Measurements from ENCODE around the gene OSMR.

OSMR gene

DNA sequence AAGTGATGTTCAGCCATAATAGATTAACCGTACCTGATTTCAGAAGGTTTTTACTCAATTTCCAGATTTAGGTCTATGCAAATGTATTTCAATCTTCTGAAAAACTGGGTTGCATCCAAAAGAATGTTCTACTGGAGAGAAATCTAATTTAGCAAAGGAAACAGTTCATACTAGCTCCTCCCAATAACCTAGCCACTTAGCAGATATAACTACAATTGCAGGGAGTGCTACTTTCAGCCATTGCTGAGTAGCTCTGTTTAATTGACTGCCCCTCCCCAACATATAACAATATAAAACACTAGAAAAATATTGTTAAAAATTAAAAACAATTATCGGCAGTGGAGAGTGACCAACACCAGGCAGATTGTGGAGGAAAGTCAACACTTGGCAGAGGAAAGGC lies 7.9 kb upstream of the OSMR start:
- no peaks in the 10 kb centered on the region for H4K20me1 ChIP-seq (ENCODE audit: insufficient read depth)
- H3K4me1 ChIP-seq (ENCODE audit: low read depth, poor library complexity, severe bottlenecking) = no peaks in the 10 kb centered on the region
- TF ChIP-seq, protein P1, sequence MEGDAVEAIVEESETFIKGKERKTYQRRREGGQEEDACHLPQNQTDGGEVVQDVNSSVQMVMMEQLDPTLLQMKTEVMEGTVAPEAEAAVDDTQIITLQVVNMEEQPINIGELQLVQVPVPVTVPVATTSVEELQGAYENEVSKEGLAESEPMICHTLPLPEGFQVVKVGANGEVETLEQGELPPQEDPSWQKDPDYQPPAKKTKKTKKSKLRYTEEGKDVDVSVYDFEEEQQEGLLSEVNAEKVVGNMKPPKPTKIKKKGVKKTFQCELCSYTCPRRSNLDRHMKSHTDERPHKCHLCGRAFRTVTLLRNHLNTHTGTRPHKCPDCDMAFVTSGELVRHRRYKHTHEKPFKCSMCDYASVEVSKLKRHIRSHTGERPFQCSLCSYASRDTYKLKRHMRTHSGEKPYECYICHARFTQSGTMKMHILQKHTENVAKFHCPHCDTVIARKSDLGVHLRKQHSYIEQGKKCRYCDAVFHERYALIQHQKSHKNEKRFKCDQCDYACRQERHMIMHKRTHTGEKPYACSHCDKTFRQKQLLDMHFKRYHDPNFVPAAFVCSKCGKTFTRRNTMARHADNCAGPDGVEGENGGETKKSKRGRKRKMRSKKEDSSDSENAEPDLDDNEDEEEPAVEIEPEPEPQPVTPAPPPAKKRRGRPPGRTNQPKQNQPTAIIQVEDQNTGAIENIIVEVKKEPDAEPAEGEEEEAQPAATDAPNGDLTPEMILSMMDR (conservative IDR thresholded peaks at IDR 0.05; ENCODE audit: low read depth, low read length) = no peak
- no peak overlapping the region for H3K27ac ChIP-seq
- H3K79me2 ChIP-seq (ENCODE audit: insufficient read depth, low read depth) = no peaks in the 10 kb centered on the region
- H3K36me3 ChIP-seq (ENCODE audit: insufficient read depth) = no peaks in the 10 kb centered on the region
- H3K27me3 ChIP-seq (ENCODE audit: insufficient read depth, low read depth) = no peaks in the 10 kb centered on the region
- no peak overlapping the region for H3K9ac ChIP-seq
- no peak overlapping the region for H2AFZ ChIP-seq (ENCODE audit: low read depth)
- H3K4me3 ChIP-seq (IDR thresholded peaks at IDR 0.05; ENCODE audit: insufficient read depth, low read depth, low read length) = no peak overlapping the region
- no peak overlapping the region for H3K4me2 ChIP-seq

GRCh38 chr5:38843665-38844064 lies 2.1 kb upstream of the OSMR start:
- H2AFZ ChIP-seq (ENCODE audit: low read depth) = no peak overlapping the region
- no peak overlapping the region for H3K9ac ChIP-seq
- H3K79me2 ChIP-seq (ENCODE audit: insufficient read depth, low read depth) = no peaks in the 10 kb centered on the region
- H4K20me1 ChIP-seq (ENCODE audit: insufficient read depth) = no peaks in the 10 kb centered on the region
- H3K4me3 ChIP-seq (IDR thresholded peaks at IDR 0.05; ENCODE audit: insufficient read depth, low read depth, low read length) = no peak overlapping the region
- no peaks in the 10 kb centered on the region for H3K36me3 ChIP-seq (ENCODE audit: insufficient read depth)
- H3K4me2 ChIP-seq = no peak overlapping the region
- no peaks in the 10 kb centered on the region for H3K4me1 ChIP-seq (ENCODE audit: low read depth, poor library complexity, severe bottlenecking)
- TF ChIP-seq, protein P1 (conservative IDR thresholded peaks at IDR 0.05; ENCODE audit: low read depth, low read length) = no peak
- no peak overlapping the region for H3K27ac ChIP-seq
- H3K27me3 ChIP-seq (ENCODE audit: insufficient read depth, low read depth) = no peaks in the 10 kb centered on the region

DNA sequence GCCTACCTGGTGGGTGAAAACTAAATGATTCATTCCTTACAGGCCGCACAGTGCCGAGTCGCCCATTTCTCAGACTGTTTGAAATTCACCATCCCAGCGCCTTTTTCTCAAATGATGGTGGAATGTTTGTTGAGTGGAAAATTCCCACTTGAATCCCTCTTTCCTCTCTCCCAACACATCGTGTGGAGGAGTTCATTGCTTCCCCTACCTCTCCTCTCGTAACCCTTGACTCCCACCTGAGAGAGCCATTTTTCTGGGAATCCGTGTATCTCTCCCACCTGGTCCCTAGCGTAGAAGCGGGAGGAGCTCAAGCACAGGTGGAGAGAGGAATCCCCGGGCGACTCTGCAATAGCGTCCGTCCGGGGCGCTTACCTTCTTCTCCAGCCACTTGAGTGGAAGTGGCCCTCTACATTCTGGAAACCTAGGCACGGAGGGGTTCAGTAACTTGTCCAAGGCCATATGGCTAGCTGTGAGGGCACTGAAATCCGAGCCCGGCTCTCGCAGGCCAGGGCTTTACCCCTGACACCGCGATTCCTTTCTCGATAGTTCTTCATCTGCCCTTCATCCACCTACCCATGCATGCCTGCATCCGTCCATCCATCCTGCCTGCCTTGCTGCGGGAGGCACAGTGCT lies 683 bp downstream of the OSMR start:
- H3K9ac ChIP-seq = no peak overlapping the region

DNA sequence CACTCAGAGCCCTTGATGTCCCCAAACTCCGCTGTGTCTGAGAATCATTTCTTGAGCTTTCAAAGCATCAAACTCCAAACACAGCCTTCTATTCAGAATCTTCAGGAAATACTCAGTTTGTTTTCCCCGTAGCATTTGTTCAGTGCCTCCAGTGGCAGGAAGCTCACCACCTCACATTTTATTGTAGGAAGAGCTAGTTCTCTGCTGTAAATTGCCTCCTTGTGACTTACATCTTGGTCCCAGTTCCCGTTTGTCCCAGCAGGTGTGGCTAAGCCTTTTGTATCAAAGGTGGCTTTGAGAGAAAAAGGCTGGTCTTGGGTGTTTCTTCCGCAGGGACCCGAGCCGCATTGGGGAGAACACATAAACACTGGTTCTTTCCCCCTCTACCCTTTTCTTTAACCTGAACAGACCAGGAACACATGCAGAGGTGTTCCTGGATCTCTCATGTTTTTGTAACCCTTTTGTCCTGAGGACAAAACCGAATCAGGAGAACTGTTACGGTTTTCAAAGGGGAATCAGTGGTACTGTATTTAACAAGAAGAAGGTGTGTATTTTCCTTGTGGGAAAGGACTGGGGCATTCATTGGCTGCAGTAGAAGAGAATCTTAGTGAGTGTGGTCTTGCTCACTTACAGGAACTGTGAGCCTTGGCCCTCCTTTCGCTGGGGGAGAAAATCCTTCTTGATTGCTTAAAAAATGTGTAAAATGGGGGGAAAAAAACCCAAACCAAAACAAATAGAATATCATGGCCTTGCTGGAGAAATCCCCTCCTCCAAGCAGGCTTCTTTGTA lies 1.9 kb downstream of the OSMR start:
- Histone ChIP-seq H3K4me3 (IDR thresholded peaks at IDR 0.05; ENCODE audit: insufficient read depth, low read depth, low read length) (no peak overlapping the region), H3K27me3 (ENCODE audit: insufficient read depth, low read depth) (no peaks in the 10 kb centered on the region), H3K79me2 (ENCODE audit: insufficient read depth, low read depth) (no peaks in the 10 kb centered on the region), H3K27ac (no peak overlapping the region), H3K9ac (no peak overlapping the region), H3K4me1 (ENCODE audit: low read depth, poor library complexity, severe bottlenecking) (no peaks in the 10 kb centered on the region), H2AFZ (ENCODE audit: low read depth) (no peak overlapping the region), H4K20me1 (ENCODE audit: insufficient read depth) (no peaks in the 10 kb centered on the region), H3K36me3 (ENCODE audit: insufficient read depth) (no peaks in the 10 kb centered on the region), H3K4me2 (no peak overlapping the region)
- TF ChIP-seq, protein P1 (conservative IDR thresholded peaks at IDR 0.05; ENCODE audit: low read depth, low read length) = no peak

More for the DNA sequence above, 683 bp downstream of the OSMR start:
- H3K4me1 ChIP-seq (ENCODE audit: low read depth, poor library complexity, severe bottlenecking) = no peaks in the 10 kb centered on the region
- no peaks in the 10 kb centered on the region for H3K27me3 ChIP-seq (ENCODE audit: insufficient read depth, low read depth)
- H4K20me1 ChIP-seq (ENCODE audit: insufficient read depth) = no peaks in the 10 kb centered on the region
- no peaks in the 10 kb centered on the region for H3K36me3 ChIP-seq (ENCODE audit: insufficient read depth)
- no peak overlapping the region for H2AFZ ChIP-seq (ENCODE audit: low read depth)
- H3K4me2 ChIP-seq = no peak overlapping the region
- TF ChIP-seq, protein P1 (conservative IDR thresholded peaks at IDR 0.05; ENCODE audit: low read depth, low read length) = no peak
- no peak overlapping the region for H3K4me3 ChIP-seq (IDR thresholded peaks at IDR 0.05; ENCODE audit: insufficient read depth, low read depth, low read length)
- H3K79me2 ChIP-seq (ENCODE audit: insufficient read depth, low read depth) = no peaks in the 10 kb centered on the region
- H3K27ac ChIP-seq = no peak overlapping the region
